Neural progenitor cell (in vitro differentiated cells): Measurements from ENCODE around the gene HMCN1. TPM values are rescaled to one million over a fixed set of nuclear protein-coding genes. Genes with fewer than 3 reads are reported as not detected.
"Not testable (repeated sequence)": the region's sequence is repeated elsewhere in the genome, so short reads cannot be mapped to it uniquely, and the experiment has no call there.

Experiments used
- DNase-seq: peaks from one replicate; pipeline ENCODE4 v3.0.0-alpha.2; 2016; ENCODE audit warnings: low spot score
- H2AFZ ChIP-seq: fragments of 200-600 bp; sonication (generic); replicated peaks from 2 replicates; pipeline ENCODE4 v1.6.1; 2016; ENCODE audit warnings: antibody characterized with exemption
- H3F3A ChIP-seq: fragments of 200-600 bp; sonication (generic); 2 replicates; pipeline ENCODE4 v1.6.1; 2016; ENCODE audit warnings: antibody characterized with exemption, low read depth
- H3K27ac ChIP-seq: fragments of 200-600 bp; sonication (generic); 2 replicates; pipeline ENCODE4 v1.5.1; 2016; ENCODE audit warnings: mild to moderate bottlenecking
- H3K27me3 ChIP-seq: fragments of 200-600 bp; sonication (generic); 2 replicates; pipeline ENCODE4 v1.6.1; 2016; ENCODE audit warnings: mild to moderate bottlenecking, moderate library complexity
- H3K36me3 ChIP-seq: fragments of 200-600 bp; sonication (generic); 2 replicates; pipeline ENCODE4 v1.5.1; 2016
- H3K4me1 ChIP-seq: fragments of 200-600 bp; sonication (generic); 2 replicates; pipeline ENCODE4 v1.6.1; 2016; ENCODE audit warnings: mixed run types
- H3K4me2 ChIP-seq: fragments of 200-600 bp; sonication (generic); 2 replicates; pipeline ENCODE4 v1.6.1; 2016
- H3K4me3 ChIP-seq: fragments of 200-600 bp; sonication (generic); 2 replicates; pipeline ENCODE4 v1.5.1; 2016
- H3K79me2 ChIP-seq: fragments of 200-600 bp; sonication (generic); 2 replicates; pipeline ENCODE4 v1.6.1; 2016; ENCODE audit warnings: low read depth
- H3K9ac ChIP-seq: fragments of 200-600 bp; sonication (generic); 2 replicates; pipeline ENCODE4 v1.6.1; 2016
- H3K9me3 ChIP-seq: fragments of 200-600 bp; sonication (generic); 2 replicates; pipeline ENCODE4 v1.5.1; 2016; ENCODE audit warnings: low read depth
- H4K20me1 ChIP-seq: fragments of 200-600 bp; sonication (generic); 2 replicates; pipeline ENCODE4 v1.6.1; 2016; ENCODE audit warnings: low read depth
- H3K27ac Mint-ChIP-seq: 3 replicates; pipeline ENCODE4 v1.8.0; 2021; ENCODE audit warnings: mixed read lengths
- H3K27me3 Mint-ChIP-seq: 2 replicates; pipeline ENCODE4 v1.8.0; 2022; ENCODE audit warnings: low read depth, mild to moderate bottlenecking, inconsistent platforms, moderate library complexity, mixed read lengths; ENCODE audit not compliant: insufficient read depth
- H3K36me3 Mint-ChIP-seq: 3 replicates; pipeline ENCODE4 v1.8.0; 2021; ENCODE audit warnings: mixed read lengths
- H3K4me1 Mint-ChIP-seq: 3 replicates; pipeline ENCODE4 v1.8.0; 2021; ENCODE audit warnings: mixed read lengths
- H3K4me3 Mint-ChIP-seq: 3 replicates; pipeline ENCODE4 v1.8.0; 2021; ENCODE audit warnings: mild to moderate bottlenecking, moderate library complexity, mixed read lengths
- H3K9me3 Mint-ChIP-seq: 3 replicates; pipeline ENCODE4 v1.8.0; 2020; ENCODE audit warnings: mixed read lengths
- CTCF ChIP-seq: fragments of 200-600 bp; sonication (generic); IDR thresholded peaks from 2 replicates; pipeline ENCODE4 v1.5.1; 2017; ENCODE audit warnings: antibody characterized with exemption, mild to moderate bottlenecking
- EZH2 ChIP-seq: fragments of 200-600 bp; sonication (generic); IDR thresholded peaks from 2 replicates; pipeline ENCODE4 v1.6.1; 2017; ENCODE audit warnings: antibody characterized with exemption, mild to moderate bottlenecking, moderate library complexity
- EZH2phosphoT487 ChIP-seq: fragments of 200-600 bp; sonication (generic); IDR thresholded peaks from 2 replicates; pipeline ENCODE4 v1.6.1; 2017; ENCODE audit warnings: antibody characterized with exemption
- total RNA-seq: library from RNA; depleted of rRNA; stranded (reverse); fragments of >200 nt; gene quantifications from 2 replicates; pipeline ENCODE4 v1.2.3, GENCODE V29; 2015; ENCODE audit warnings: low replicate concordance

The HMCN1 gene
- total RNA-seq, 1 donor from 2014 or later: 26.4 TPM

DNA sequence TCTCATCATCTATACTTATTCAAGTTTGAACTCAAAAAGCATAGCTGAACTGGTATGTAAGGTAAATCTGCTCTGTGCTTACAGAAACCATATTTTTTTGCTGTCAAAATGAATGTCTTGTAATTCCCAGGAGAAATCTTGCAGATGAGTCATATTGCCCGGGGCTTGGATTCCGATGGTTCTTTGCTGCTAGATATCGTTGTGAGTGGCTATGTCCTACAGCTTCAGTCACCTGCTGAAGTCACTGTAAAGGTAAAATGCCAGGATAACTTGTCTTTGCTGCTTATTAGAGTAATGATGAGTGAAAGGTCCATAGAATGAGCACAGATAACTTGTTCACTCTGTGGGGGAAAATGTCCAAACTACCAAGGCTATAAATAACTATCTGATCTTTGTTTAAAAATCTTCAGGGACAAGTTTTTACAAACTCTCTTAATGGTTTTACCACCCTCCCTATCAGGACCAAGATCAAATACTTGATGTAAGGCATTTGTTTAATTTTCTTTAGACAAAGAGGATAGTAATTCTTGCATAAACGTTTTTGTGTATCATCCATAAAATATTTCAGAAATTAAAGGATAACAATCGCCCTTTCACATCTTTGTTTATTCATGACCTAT is 418.5 kb downstream of the HMCN1 start:
- Histone ChIP-seq H3K9ac (no peak overlapping the region), H3K9me3 (no peaks in the 10 kb centered on the region), H3K79me2 (no peaks in the 10 kb centered on the region), H3F3A (no peaks in the 10 kb centered on the region), H3K27ac (no peak overlapping the region), H3K27me3 (no peaks in the 10 kb centered on the region), H3K4me2 (no peak overlapping the region), H3K36me3 (no peaks in the 10 kb centered on the region), H3K4me3 (no peak overlapping the region), H4K20me1 (no peaks in the 10 kb centered on the region), H3K4me1 (peaks cover 6% of the 10 kb centered on the region), H2AFZ (no peak overlapping the region)
- H3K36me3 Mint-ChIP-seq: no peaks in the 10 kb centered on the region
- no peaks in the 10 kb centered on the region for H3K27me3 Mint-ChIP-seq
- no peak overlapping the region for H3K4me3 Mint-ChIP-seq
- H3K4me1 Mint-ChIP-seq: peaks cover 8% of the 10 kb centered on the region
- no peak for DNase-seq
- H3K27ac Mint-ChIP-seq: no peak overlapping the region
- TF ChIP-seq EZH2 (no peak), CTCF (no peak), EZH2phosphoT487 (no peak)
- no peaks in the 10 kb centered on the region for H3K9me3 Mint-ChIP-seq

GRCh38 chr1:186154651-186155050 is 420.5 kb downstream of the HMCN1 start:
- no peaks in the 10 kb centered on the region for H3K9me3 ChIP-seq
- no peak overlapping the region for H2AFZ ChIP-seq
- peaks cover 6% of the 10 kb centered on the region for H3K4me1 Mint-ChIP-seq
- H4K20me1 ChIP-seq: no peaks in the 10 kb centered on the region
- no peaks in the 10 kb centered on the region for H3K9me3 Mint-ChIP-seq
- no peaks in the 10 kb centered on the region for H3K27me3 Mint-ChIP-seq
- H3K36me3 Mint-ChIP-seq: no peaks in the 10 kb centered on the region
- H3K27ac Mint-ChIP-seq: no peak overlapping the region
- no peaks in the 10 kb centered on the region for H3F3A ChIP-seq
- H3K4me2 ChIP-seq: no peak overlapping the region
- H3K4me3 ChIP-seq: no peak overlapping the region
- no peaks in the 10 kb centered on the region for H3K79me2 ChIP-seq
- no peak overlapping the region for H3K4me3 Mint-ChIP-seq
- TF ChIP-seq EZH2phosphoT487: no peak
- TF ChIP-seq CTCF: no peak
- TF ChIP-seq EZH2: no peak
- DNase-seq: no peak
- no peak overlapping the region for H3K9ac ChIP-seq
- no peak overlapping the region for H3K27ac ChIP-seq
- no peaks in the 10 kb centered on the region for H3K36me3 ChIP-seq
- H3K27me3 ChIP-seq: no peaks in the 10 kb centered on the region
- H3K4me1 ChIP-seq: peaks cover 6% of the 10 kb centered on the region

- Mint-ChIP-seq H3K27me3 (no peaks in the 10 kb centered on the region), H3K9me3 (no peaks in the 10 kb centered on the region), H3K36me3 (no peaks in the 10 kb centered on the region), H3K4me3 (no peak overlapping the region), H3K4me1 (peaks cover 5% of the 10 kb centered on the region), H3K27ac (no peak overlapping the region)
- no peak overlapping the region for H3K9ac ChIP-seq
- H3K27me3 ChIP-seq: no peaks in the 10 kb centered on the region
- H3K27ac ChIP-seq: no peak overlapping the region
- H2AFZ ChIP-seq: no peak overlapping the region
- H3K4me2 ChIP-seq: no peak overlapping the region
- H3K36me3 ChIP-seq: no peaks in the 10 kb centered on the region
- peaks cover 6% of the 10 kb centered on the region for H3K4me1 ChIP-seq
- H3F3A ChIP-seq: no peaks in the 10 kb centered on the region
- H4K20me1 ChIP-seq: no peaks in the 10 kb centered on the region
- H3K4me3 ChIP-seq: no peak overlapping the region
- no peaks in the 10 kb centered on the region for H3K79me2 ChIP-seq
- no peaks in the 10 kb centered on the region for H3K9me3 ChIP-seq
- TF ChIP-seq CTCF: peak; percentile 59
- no peak for TF ChIP-seq EZH2phosphoT487
- peak; percentile 27 for DNase-seq
Measured at GRCh38 chr1:186155594-186155993, 421.4 kb downstream of the HMCN1 start.

DNA sequence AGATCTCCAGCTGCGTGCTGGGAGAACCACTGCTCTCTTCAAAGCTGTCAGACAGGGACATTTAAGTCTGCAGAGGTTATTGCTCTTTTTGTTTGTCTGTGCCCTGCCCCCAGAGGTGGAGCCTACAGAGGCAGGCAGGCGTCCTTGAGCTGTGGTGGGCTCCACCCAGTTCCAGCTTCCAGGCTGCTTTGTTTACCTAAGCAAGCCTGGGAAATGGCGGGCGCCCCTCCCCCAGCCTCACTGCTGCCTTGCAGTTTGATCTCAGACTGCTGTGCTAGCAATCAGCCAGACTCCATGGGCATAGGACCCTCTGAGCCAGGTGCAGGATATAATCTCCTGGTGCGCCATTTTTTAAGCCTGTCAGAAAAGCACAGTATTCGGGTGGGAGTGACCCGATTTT is 428.7 kb downstream of the HMCN1 start:
- not testable (repeated sequence) for H3K36me3 Mint-ChIP-seq, H3K9me3 ChIP-seq, H3K27me3 Mint-ChIP-seq, H3K27ac ChIP-seq, H3K4me1 ChIP-seq, H3K27me3 ChIP-seq, H3K4me3 ChIP-seq, H3K4me3 Mint-ChIP-seq, H4K20me1 ChIP-seq, H3K4me1 Mint-ChIP-seq, H3K36me3 ChIP-seq, H3K4me2 ChIP-seq, H3K27ac Mint-ChIP-seq, H2AFZ ChIP-seq, DNase-seq, H3K9ac ChIP-seq, H3F3A ChIP-seq, H3K79me2 ChIP-seq
- H3K9me3 Mint-ChIP-seq: peaks cover 14% of the 10 kb centered on the region
